ENCODE results near the gene CDK2AP2. TPM values are rescaled to one million over a fixed set of nuclear protein-coding genes. Genes with fewer than 3 reads are reported as not detected.

CDK2AP2 gene
- total and polyA plus RNA-seq, 2 of the 8 experiments (the other 6 are each of a cell fraction or from before 2014, with no cell fraction given), result 49.6 to 65.1 TPM

DNA sequence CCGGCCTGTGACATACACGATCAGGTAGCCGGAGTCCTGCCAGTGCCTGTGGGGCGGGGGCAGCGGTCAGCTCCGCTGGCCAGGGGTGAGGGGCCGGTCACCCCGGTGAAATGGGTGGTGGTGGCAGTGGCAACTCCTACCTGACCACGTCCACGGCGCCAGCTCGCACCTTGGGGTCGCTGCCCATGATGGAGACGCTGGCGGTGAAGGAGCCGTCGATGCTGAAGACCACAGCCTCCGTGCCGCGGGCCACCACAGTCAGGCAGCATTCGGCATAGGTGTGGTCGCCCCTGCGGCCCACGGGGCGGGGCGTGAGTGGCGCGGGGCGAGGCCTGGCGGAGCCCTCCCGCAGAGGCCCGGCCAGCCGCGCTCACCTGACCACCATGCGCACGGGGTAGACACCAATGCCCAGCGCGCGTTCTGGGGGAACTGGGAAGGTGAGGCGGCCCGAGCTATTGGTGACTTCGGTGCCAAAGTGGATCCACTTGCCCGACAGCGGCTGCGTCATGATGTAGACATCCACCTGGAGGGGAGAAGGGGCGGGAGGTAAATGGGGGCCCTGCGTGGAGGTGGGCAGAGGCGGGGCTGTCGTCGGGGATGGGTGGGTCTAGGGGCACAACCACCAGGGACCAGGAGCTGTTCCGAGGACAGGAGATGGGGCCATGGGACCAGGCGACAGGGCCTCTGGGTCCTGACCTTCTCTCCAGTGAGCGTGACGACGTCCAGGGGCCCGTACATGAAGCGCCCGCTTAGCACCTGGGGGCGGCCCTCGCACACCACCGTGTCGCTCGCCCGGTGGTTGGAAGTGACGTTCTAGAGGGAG, 14.2 kb downstream of the CDK2AP2 start:
- CTCF ChIA-PET (ENCODE audit: partially characterized antibody), result interaction anchor here (0.6 to 1.1 kb wide), 4 partner anchors 9 to 119 kb away, joined by 3 to 4 read pairs (median 3); no protein-coding TSS in a partner anchor
- DNase-seq (ENCODE audit: low read depth in 1 of 2, low spot score in 2 of 2), result no peak
- H3K9me3 ChIP-seq (ENCODE audit: insufficient read depth in 2 of 2, low read depth in 1 of 2, low read length in 1 of 2), result no peaks in the 10 kb centered on the region

More for the DNA sequence above, 14.2 kb downstream of the CDK2AP2 start:
- no peak overlapping the region for H2BK5ac ChIP-seq (ENCODE audit: low read depth, low read length)
- no peak for FAIRE-seq
- no peak overlapping the region for H4K91ac ChIP-seq (replicated peaks; ENCODE audit: insufficient read length, low read length)
- H3K4me3 ChIP-seq (ENCODE audit: extremely low read depth in 1 of 4, insufficient read depth in 2 of 4, low read depth in 3 of 4, low read length in 4 of 4), result no peak overlapping the region
- WGBS, 2 experiments (ENCODE audit: extremely low coverage in 1 of 2, insufficient coverage in 1 of 2, insufficient read length in 1 of 2, insufficient replicate concordance in 2 of 2, low coverage in 1 of 2, low lambda C conversion rate in 2 of 2, missing lambda C conversion rate in 1 of 2), result 95% methylated on average over 43 of the region's 65 CpGs; no CpG with 5 or more reads in 1 of the 2 experiments
- H2BK12ac ChIP-seq (ENCODE audit: low read depth, low read length), result no peak overlapping the region
- H3K56ac ChIP-seq (replicated peaks; ENCODE audit: insufficient read length, low read depth, low read length), result no peak overlapping the region
- no peak overlapping the region for H4K5ac ChIP-seq (ENCODE audit: insufficient read length, low read depth, low read length)
- no peak overlapping the region for H4K8ac ChIP-seq (ENCODE audit: extremely low read depth, insufficient read depth, low read length)
- H3K9ac ChIP-seq (replicated peaks in 1 of 4; ENCODE audit: extremely low read depth in 1 of 4, low read depth in 3 of 4, low read length in 3 of 4), result no peak overlapping the region
- H3K4me1 ChIP-seq (replicated peaks in 1 of 4; ENCODE audit: control insufficient read depth in 3 of 4, insufficient read depth in 4 of 4, low read length in 3 of 4), result peaks cover 0 to 10% (median 0%) of the 10 kb centered on the region in 4 experiments; a peak in 2 of 7 replicates
- H3K18ac ChIP-seq (ENCODE audit: extremely low read depth, low read length), result no peak overlapping the region
- no peak overlapping the region for H3K27ac ChIP-seq (ENCODE audit: low read depth, low read length)
- no peak overlapping the region for H3K14ac ChIP-seq (ENCODE audit: insufficient read length)
- no peaks in the 10 kb centered on the region; a peak in 1 of 7 replicates for H3K27me3 ChIP-seq (replicated peaks in 1 of 4; ENCODE audit: control insufficient read depth in 3 of 4, extremely low read depth in 1 of 4, insufficient read depth in 3 of 4, low read length in 3 of 4)
- H3K4ac ChIP-seq (replicated peaks; ENCODE audit: insufficient read length, low read depth, low read length), result no peak overlapping the region
- H3K23ac ChIP-seq (ENCODE audit: insufficient read length), result no peak overlapping the region
- POLR2A ChIA-PET (ENCODE audit: partially characterized antibody), result interaction anchor here (1.0 to 1.9 kb wide), 6 partner anchors 25 to 90 kb away, joined by 3 to 5 read pairs (median 4); partner anchors contain the start of genes TBC1D10C and TMEM134
- no peak overlapping the region for H2AFZ ChIP-seq (ENCODE audit: low read length)
- H3K23me2 ChIP-seq (ENCODE audit: low read depth, low read length), result no peaks in the 10 kb centered on the region
- no peak for TF ChIP-seq RXRA (IDR thresholded peaks at IDR 0.05; ENCODE audit: insufficient read depth, low read depth, low read length)
- TF ChIP-seq, protein P1, sequence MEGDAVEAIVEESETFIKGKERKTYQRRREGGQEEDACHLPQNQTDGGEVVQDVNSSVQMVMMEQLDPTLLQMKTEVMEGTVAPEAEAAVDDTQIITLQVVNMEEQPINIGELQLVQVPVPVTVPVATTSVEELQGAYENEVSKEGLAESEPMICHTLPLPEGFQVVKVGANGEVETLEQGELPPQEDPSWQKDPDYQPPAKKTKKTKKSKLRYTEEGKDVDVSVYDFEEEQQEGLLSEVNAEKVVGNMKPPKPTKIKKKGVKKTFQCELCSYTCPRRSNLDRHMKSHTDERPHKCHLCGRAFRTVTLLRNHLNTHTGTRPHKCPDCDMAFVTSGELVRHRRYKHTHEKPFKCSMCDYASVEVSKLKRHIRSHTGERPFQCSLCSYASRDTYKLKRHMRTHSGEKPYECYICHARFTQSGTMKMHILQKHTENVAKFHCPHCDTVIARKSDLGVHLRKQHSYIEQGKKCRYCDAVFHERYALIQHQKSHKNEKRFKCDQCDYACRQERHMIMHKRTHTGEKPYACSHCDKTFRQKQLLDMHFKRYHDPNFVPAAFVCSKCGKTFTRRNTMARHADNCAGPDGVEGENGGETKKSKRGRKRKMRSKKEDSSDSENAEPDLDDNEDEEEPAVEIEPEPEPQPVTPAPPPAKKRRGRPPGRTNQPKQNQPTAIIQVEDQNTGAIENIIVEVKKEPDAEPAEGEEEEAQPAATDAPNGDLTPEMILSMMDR (IDR thresholded peaks at IDR 0.05; ENCODE audit: control extremely low read depth in 1 of 3, insufficient read depth in 1 of 3, low read depth in 1 of 3, low read length in 3 of 3), result no peak
- no peak for TF ChIP-seq SP1 (IDR thresholded peaks at IDR 0.05; ENCODE audit: low read depth, low read length)
- no peak for TF ChIP-seq SP2 (IDR thresholded peaks at IDR 0.05; ENCODE audit: low read length)
- no peak for TF ChIP-seq KDM1A (IDR thresholded peaks at IDR 0.05; ENCODE audit: borderline replicate concordance, low read length)
- H3K79me2 ChIP-seq (ENCODE audit: control insufficient read depth in 1 of 2, insufficient read depth in 2 of 2, low read length in 2 of 2), result no peaks in the 10 kb centered on the region
- H2BK20ac ChIP-seq (ENCODE audit: low read length), result no peak overlapping the region
- H2AK5ac ChIP-seq (ENCODE audit: low read depth, low read length), result no peak overlapping the region
- no peaks in the 10 kb centered on the region for H3K79me1 ChIP-seq (ENCODE audit: low read depth, low read length)
- H2BK120ac ChIP-seq (replicated peaks; ENCODE audit: low read depth, low read length), result no peak overlapping the region
- H3K36me3 ChIP-seq (ENCODE audit: control insufficient read depth in 2 of 4, insufficient read depth in 4 of 4, low read length in 3 of 4), result peaks cover 2 to 25% (median 13%) of the 10 kb centered on the region in 4 experiments; a peak in 6 of 8 replicates
- H2BK15ac ChIP-seq (ENCODE audit: low read length), result no peak overlapping the region
- H3K4me2 ChIP-seq (ENCODE audit: insufficient read depth in 1 of 2, low read depth in 2 of 2, low read length in 2 of 2), result no peak overlapping the region
- H4K20me1 ChIP-seq (replicated peaks in 1 of 2; ENCODE audit: control insufficient read depth in 1 of 2, insufficient read depth in 2 of 2, low read length in 2 of 2), result peaks cover 0 to 14% of the 10 kb centered on the region in 2 experiments
